GM13976 (cell line): ENCODE measurements around the gene TAS1R3.

Experiments
- DNase-seq: peaks from one replicate; pipeline ENCODE4 v3.0.0; 2012; ENCODE audit warnings: low spot score
- in situ Hi-C: fragments of 300-500 bp; cut with MboI; formaldehyde crosslinking; loops from one replicate; pipeline ENCODE4 v1.12.0; 2022; ENCODE audit warnings: low sequenced_read_pairs, mixed read lengths, inconsistent platforms; ENCODE audit not compliant: unreplicated experiment
- TF ChIP-seq, protein P1 (sequence below): IDR thresholded peaks from 2 replicates; pipeline ENCODE4 v1.5.1; 2012; ENCODE audit warnings: borderline replicate concordance, mild to moderate bottlenecking; ENCODE audit not compliant: insufficient read depth; ENCODE audit errors: extremely low read depth, missing control alignments, control extremely low read depth

TAS1R3 gene

GRCh38 chr1:1347663-1348419 is 16.8 kb downstream of the TAS1R3 start:
- TF ChIP-seq, protein P1, sequence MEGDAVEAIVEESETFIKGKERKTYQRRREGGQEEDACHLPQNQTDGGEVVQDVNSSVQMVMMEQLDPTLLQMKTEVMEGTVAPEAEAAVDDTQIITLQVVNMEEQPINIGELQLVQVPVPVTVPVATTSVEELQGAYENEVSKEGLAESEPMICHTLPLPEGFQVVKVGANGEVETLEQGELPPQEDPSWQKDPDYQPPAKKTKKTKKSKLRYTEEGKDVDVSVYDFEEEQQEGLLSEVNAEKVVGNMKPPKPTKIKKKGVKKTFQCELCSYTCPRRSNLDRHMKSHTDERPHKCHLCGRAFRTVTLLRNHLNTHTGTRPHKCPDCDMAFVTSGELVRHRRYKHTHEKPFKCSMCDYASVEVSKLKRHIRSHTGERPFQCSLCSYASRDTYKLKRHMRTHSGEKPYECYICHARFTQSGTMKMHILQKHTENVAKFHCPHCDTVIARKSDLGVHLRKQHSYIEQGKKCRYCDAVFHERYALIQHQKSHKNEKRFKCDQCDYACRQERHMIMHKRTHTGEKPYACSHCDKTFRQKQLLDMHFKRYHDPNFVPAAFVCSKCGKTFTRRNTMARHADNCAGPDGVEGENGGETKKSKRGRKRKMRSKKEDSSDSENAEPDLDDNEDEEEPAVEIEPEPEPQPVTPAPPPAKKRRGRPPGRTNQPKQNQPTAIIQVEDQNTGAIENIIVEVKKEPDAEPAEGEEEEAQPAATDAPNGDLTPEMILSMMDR: no peak
- in situ Hi-C loops: no loop called here

GRCh38 chr1:1348420-1349255 is 17.6 kb downstream of the TAS1R3 start:
- DNase-seq: no peak
- in situ Hi-C loops: no loop called here
- TF ChIP-seq, protein P1: no peak

More at GRCh38 chr1:1347663-1348419, 16.8 kb downstream of the TAS1R3 start:
- DNase-seq: no peak

DNA sequence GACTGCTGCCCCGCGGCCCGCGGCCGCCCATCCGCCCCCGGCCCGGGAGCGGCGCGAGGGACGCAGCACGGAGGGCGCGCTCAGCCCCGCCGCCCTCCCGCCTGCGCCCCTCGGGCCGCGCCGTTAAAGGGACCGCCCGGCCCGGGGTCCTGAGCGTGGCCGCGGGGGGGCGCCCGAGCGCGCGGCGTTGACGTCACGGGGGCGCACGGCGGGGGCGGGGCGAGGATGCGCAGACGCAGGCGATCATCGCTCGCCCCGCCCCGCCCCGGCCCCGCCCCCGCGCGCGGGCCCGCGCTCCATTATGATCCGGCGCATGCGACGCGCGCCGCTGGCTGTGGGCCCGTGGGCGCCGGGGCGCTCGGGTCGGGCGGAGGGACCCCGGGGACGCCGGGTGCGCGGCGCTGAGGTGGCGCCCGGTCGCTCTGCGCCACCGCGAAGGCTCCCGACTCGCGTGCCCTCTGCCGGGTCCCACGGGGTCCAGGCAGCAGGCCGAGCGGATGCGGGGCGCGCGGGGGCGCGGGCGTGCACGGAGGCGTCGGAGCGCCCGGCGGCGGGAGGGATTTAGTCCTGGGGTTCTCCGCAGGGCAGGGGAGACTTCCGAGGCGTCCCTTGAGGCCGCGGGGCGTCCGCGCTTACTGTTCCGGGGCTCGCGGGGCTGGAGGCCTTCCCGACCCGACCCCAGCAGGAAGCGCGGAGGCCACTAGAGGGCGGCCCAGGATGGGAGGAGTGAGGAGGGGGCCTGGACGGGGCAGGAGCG is 18.4 kb downstream of the TAS1R3 start, which contains the start of gene DVL1:
TSS of gene DVL1 (minus strand) at position 163 of the 757 bp plus-strand sequence. CDS start 353 bp downstream, outside the sequence.
- TF ChIP-seq, protein P1: peak; percentile 70
- peak; percentile 95 for DNase-seq
- in situ Hi-C loops: no loop called here

- TF ChIP-seq, protein P1: no peak
- DNase-seq: no peak
- in situ Hi-C loops: no loop called here
Measured at GRCh38 chr1:1351511-1352427, 20.7 kb downstream of the TAS1R3 start.

GRCh38 chr1:1352786-1353388 is 21.8 kb downstream of the TAS1R3 start:
- DNase-seq: no peak
- TF ChIP-seq, protein P1: no peak
- in situ Hi-C loops: no loop called here
